ENCODE data around the gene KRT84. TPM values are rescaled to one million over a fixed set of nuclear protein-coding genes. Genes with fewer than 3 reads are reported as not detected.

The KRT84 gene
- polyA plus RNA-seq, 3 donors, result not detected

DNA sequence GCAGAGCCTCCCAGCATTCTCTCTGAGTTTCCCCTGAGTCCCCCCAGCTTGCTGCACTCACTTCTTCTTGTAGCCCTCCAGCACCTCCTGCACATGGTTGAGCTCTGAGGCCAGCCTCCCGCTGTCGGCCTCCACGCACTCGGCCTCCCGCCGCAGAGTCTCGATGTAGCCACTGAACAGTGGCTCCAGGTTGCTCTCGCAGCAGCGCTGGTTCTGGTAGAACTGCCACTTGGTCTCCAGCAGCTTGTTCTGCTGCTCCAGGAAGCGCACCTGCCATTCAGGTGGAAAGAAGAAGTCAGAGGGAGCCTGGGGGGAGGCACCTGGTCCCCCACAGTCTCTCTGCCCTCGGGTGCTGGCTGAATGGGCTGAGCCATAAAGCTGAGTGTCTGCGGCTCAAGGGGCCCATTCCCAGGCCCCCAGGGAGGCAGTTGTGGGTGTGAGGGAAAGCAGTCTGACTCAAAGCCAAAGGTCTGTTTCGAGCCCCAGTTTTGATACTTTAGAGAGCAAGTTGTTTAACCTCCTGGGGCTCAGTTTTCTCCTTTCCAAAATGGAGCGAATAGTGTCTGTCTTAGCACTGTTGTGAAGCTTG, 20.5 kb downstream of the KRT84 start:
- Histone ChIP-seq H3K4me2 (replicated peaks; ENCODE audit: extremely low read depth, low read length, poor library complexity, severe bottlenecking) (no peak overlapping the region), H2AFZ (ENCODE audit: insufficient read depth, low read depth, low read length, poor library complexity, severe bottlenecking) (no peak overlapping the region), H3K36me3 (replicated peaks in 1 of 2; ENCODE audit: control insufficient read depth in 1 of 2, insufficient read depth in 2 of 2, low read length in 2 of 2) (no peaks in the 10 kb centered on the region), H3K9ac (ENCODE audit: insufficient read depth, low read length, poor library complexity, severe bottlenecking) (no peak overlapping the region), H3K9me3 (replicated peaks in 1 of 2; ENCODE audit: control insufficient read depth in 1 of 2, insufficient read depth in 1 of 2, low read length in 2 of 2) (no peaks in the 10 kb centered on the region), H3K27ac (ENCODE audit: low read depth in 1 of 2, low read length in 2 of 2) (no peak overlapping the region), H3K4me1 (ENCODE audit: control insufficient read depth in 1 of 2, insufficient read depth in 2 of 2, low read length in 2 of 2) (no peaks in the 10 kb centered on the region), H4K20me1 (ENCODE audit: insufficient read depth, low read length) (no peaks in the 10 kb centered on the region), H3K79me2 (ENCODE audit: insufficient read depth, low read length) (no peaks in the 10 kb centered on the region), H3K4me3 (replicated peaks in 1 of 3; ENCODE audit: low read depth in 2 of 3, low read length in 3 of 3) (no peak overlapping the region), H3K27me3 (ENCODE audit: control insufficient read depth in 2 of 2, insufficient read depth in 2 of 2, low read length in 2 of 2) (no peaks in the 10 kb centered on the region)
- DNase-seq, result no peak
- peaks cover 7 to 16% (median 8%) of the 10 kb centered on the region in 3 donors for H3K27me3 Mint-ChIP-seq (ENCODE audit: low read depth in 3 of 3)
- 93% methylated on average over 10 of the region's 14 CpGs for WGBS (ENCODE audit: insufficient coverage)
- H3K9me3 Mint-ChIP-seq, result no peaks in the 10 kb centered on the region
- H3K4me3 Mint-ChIP-seq, result no peak overlapping the region
- H3K36me3 Mint-ChIP-seq, result no peaks in the 10 kb centered on the region
- no peaks in the 10 kb centered on the region for H3K4me1 Mint-ChIP-seq
- intact Hi-C loops (cut with micrococcal nuclease), result no loop called here
- no peak overlapping the region for H3K27ac Mint-ChIP-seq
- TF ChIP-seq, protein P1, sequence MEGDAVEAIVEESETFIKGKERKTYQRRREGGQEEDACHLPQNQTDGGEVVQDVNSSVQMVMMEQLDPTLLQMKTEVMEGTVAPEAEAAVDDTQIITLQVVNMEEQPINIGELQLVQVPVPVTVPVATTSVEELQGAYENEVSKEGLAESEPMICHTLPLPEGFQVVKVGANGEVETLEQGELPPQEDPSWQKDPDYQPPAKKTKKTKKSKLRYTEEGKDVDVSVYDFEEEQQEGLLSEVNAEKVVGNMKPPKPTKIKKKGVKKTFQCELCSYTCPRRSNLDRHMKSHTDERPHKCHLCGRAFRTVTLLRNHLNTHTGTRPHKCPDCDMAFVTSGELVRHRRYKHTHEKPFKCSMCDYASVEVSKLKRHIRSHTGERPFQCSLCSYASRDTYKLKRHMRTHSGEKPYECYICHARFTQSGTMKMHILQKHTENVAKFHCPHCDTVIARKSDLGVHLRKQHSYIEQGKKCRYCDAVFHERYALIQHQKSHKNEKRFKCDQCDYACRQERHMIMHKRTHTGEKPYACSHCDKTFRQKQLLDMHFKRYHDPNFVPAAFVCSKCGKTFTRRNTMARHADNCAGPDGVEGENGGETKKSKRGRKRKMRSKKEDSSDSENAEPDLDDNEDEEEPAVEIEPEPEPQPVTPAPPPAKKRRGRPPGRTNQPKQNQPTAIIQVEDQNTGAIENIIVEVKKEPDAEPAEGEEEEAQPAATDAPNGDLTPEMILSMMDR (IDR thresholded peaks at IDR 0.05), result no peak

DNA sequence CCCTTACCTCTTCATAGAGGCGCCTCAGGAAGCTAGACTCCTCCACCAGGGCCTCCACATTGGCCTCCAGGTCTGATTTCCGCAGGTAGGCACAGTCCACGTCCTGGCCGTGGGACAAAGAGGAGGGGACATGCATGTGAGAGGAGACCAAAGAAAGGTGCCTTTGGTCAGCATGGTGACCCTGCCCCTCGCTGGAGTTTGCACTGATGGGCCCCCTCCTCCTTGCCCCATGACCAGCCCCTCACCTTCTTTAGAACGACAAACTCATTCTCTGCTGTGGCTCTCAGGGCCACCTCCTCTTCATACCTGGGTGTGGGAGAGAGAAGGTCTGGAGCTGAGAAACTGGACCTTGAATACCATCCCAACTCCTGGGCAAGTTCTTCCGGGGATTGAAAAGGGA, 21.4 kb downstream of the KRT84 start:
- Mint-ChIP-seq H3K36me3 (no peaks in the 10 kb centered on the region), H3K9me3 (no peaks in the 10 kb centered on the region), H3K4me3 (no peak overlapping the region), H3K4me1 (peaks cover 6% of the 10 kb centered on the region), H3K27me3 (ENCODE audit: low read depth in 3 of 3) (peaks cover 6 to 11% (median 7%) of the 10 kb centered on the region in 3 donors), H3K27ac (no peak overlapping the region)
- no peaks in the 10 kb centered on the region for H3K27me3 ChIP-seq (ENCODE audit: control insufficient read depth in 2 of 2, insufficient read depth in 2 of 2, low read length in 2 of 2)
- no peak overlapping the region for H3K4me3 ChIP-seq (replicated peaks in 1 of 3; ENCODE audit: low read depth in 2 of 3, low read length in 3 of 3)
- H3K9ac ChIP-seq (ENCODE audit: insufficient read depth, low read length, poor library complexity, severe bottlenecking), result no peak overlapping the region
- no peak overlapping the region for H3K27ac ChIP-seq (ENCODE audit: low read depth in 1 of 2, low read length in 2 of 2)
- no peaks in the 10 kb centered on the region for H3K79me2 ChIP-seq (ENCODE audit: insufficient read depth, low read length)
- no peaks in the 10 kb centered on the region for H3K36me3 ChIP-seq (replicated peaks in 1 of 2; ENCODE audit: control insufficient read depth in 1 of 2, insufficient read depth in 2 of 2, low read length in 2 of 2)
- 100% methylated on average over 1 of the region's 7 CpGs for WGBS (ENCODE audit: insufficient coverage)
- no peak overlapping the region for H2AFZ ChIP-seq (ENCODE audit: insufficient read depth, low read depth, low read length, poor library complexity, severe bottlenecking)
- TF ChIP-seq, protein P1 (IDR thresholded peaks at IDR 0.05), result no peak
- H4K20me1 ChIP-seq (ENCODE audit: insufficient read depth, low read length), result no peaks in the 10 kb centered on the region
- H3K4me2 ChIP-seq (replicated peaks; ENCODE audit: extremely low read depth, low read length, poor library complexity, severe bottlenecking), result no peak overlapping the region
- H3K4me1 ChIP-seq (ENCODE audit: control insufficient read depth in 1 of 2, insufficient read depth in 2 of 2, low read length in 2 of 2), result no peaks in the 10 kb centered on the region
- no peaks in the 10 kb centered on the region for H3K9me3 ChIP-seq (replicated peaks in 1 of 2; ENCODE audit: control insufficient read depth in 1 of 2, insufficient read depth in 1 of 2, low read length in 2 of 2)
- intact Hi-C loops (cut with micrococcal nuclease), result no loop called here
- no peak for DNase-seq

Data from CD14-positive monocyte (primary cell).